HepG2 (cell line): Measurements from ENCODE around the gene GCLC. TPM values are rescaled to one million over a fixed set of nuclear protein-coding genes. Genes with fewer than 3 reads are reported as not detected.

Experiments used
- ATF5 ChIP-seq: sonication (generic); formaldehyde crosslinking; IDR thresholded peaks from 2 replicates; pipeline ENCODE4 v1.4.0; 2020; ENCODE audit warnings: mild to moderate bottlenecking, low read depth, missing genetic modification reagents
- BCL6 ChIP-seq: IDR thresholded peaks from 2 replicates; pipeline ENCODE4 v1.6.1; 2016; ENCODE audit warnings: missing genetic modification reagents, missing compliant biosample characterization
- CBX5 ChIP-seq: sonication (generic); formaldehyde crosslinking; IDR thresholded peaks from 2 replicates; pipeline ENCODE4 v1.4.0; 2020; ENCODE audit warnings: missing genetic modification reagents, borderline replicate concordance
- CEBPG ChIP-seq: IDR thresholded peaks from 2 replicates; pipeline ENCODE4 v1.6.1; 2016
- CHD2 ChIP-seq: IDR thresholded peaks from 2 replicates; pipeline ENCODE4 v1.6.1; 2011; ENCODE audit warnings: low read depth, low read length, improper control_type of control experiment
- HDAC2 ChIP-seq: sonication (generic); formaldehyde crosslinking; IDR thresholded peaks from 2 replicates; pipeline ENCODE4 v1.4.0; 2020; ENCODE audit warnings: missing genetic modification reagents
- HNRNPUL1 ChIP-seq: fragments of 200-400 bp; formaldehyde crosslinking; IDR thresholded peaks from 2 replicates; pipeline ENCODE4 v1.6.1; 2017; ENCODE audit warnings: low read depth, mild to moderate bottlenecking, low read length, moderate library complexity
- HOXA3 ChIP-seq: sonication (generic); formaldehyde crosslinking; IDR thresholded peaks from 2 replicates; pipeline ENCODE4 v1.5.0; 2020; ENCODE audit warnings: missing genetic modification reagents
- ISL2 ChIP-seq: sonication (generic); formaldehyde crosslinking; IDR thresholded peaks from 2 replicates; pipeline ENCODE4 v1.5.0; 2020; ENCODE audit warnings: missing genetic modification reagents
- KMT2A ChIP-seq: sonication (generic); formaldehyde crosslinking; IDR thresholded peaks from 2 replicates; pipeline ENCODE4 v1.4.0; 2020; ENCODE audit warnings: missing genetic modification reagents
- MAFF ChIP-seq: IDR thresholded peaks from 2 replicates; pipeline ENCODE4 v1.6.1; 2011; ENCODE audit warnings: low read depth, low read length, improper control_type of control experiment
- NR2F1 ChIP-seq, 2 experiments: fragments of 450-650 bp in 1 of 2; formaldehyde crosslinking in 1 of 2; IDR thresholded peaks; 2 replicates each; pipeline versions ENCODE4 v1.5.0 to v1.6.1; 2016 to 2020; ENCODE audit warnings: mild to moderate bottlenecking in 1 of 2, missing compliant biosample characterization in 1 of 2, missing genetic modification reagents in 1 of 2, moderate library complexity in 1 of 2
- RELA ChIP-seq: sonication (generic); formaldehyde crosslinking; IDR thresholded peaks from 2 replicates; pipeline ENCODE4 v1.4.0; 2020; ENCODE audit warnings: missing genetic modification reagents
- U2AF1 ChIP-seq: fragments of 200-400 bp; formaldehyde crosslinking; optimal IDR thresholded peaks from 2 replicates; pipeline ENCODE3; 2017; ENCODE audit warnings: mild to moderate bottlenecking, low read depth, low read length
- U2AF2 ChIP-seq: fragments of 200-400 bp; formaldehyde crosslinking; IDR thresholded peaks from 2 replicates; pipeline ENCODE4 v1.6.1; 2017; ENCODE audit warnings: low read depth, mild to moderate bottlenecking, low read length
- ZBTB10 ChIP-seq: sonication (generic); formaldehyde crosslinking; IDR thresholded peaks from 2 replicates; pipeline ENCODE4 v1.4.0; 2020; ENCODE audit warnings: missing genetic modification reagents, borderline replicate concordance
- ZFP41 ChIP-seq: sonication (generic); formaldehyde crosslinking; IDR thresholded peaks from 2 replicates; pipeline ENCODE4 v1.4.0; 2020; ENCODE audit warnings: mild to moderate bottlenecking, missing genetic modification reagents, borderline replicate concordance
- ZNF317 ChIP-seq: sonication (generic); formaldehyde crosslinking; IDR thresholded peaks from 2 replicates; pipeline ENCODE4 v1.5.0; 2020; ENCODE audit warnings: mild to moderate bottlenecking, missing genetic modification reagents
- ZNF567 ChIP-seq: sonication (generic); formaldehyde crosslinking; IDR thresholded peaks from 2 replicates; pipeline ENCODE4 v1.8.1; 2023; ENCODE audit warnings: mild to moderate bottlenecking, missing genetic modification reagents, borderline replicate concordance
- ZNF569 ChIP-seq: sonication (generic); formaldehyde crosslinking; IDR thresholded peaks from 2 replicates; pipeline ENCODE4 v1.5.0; 2020; ENCODE audit warnings: mild to moderate bottlenecking, missing genetic modification reagents, moderate library complexity, borderline replicate concordance
- ZNF761 ChIP-seq: sonication (generic); formaldehyde crosslinking; conservative IDR thresholded peaks from 2 replicates; pipeline ENCODE4 v1.4.0; 2020; ENCODE audit warnings: mild to moderate bottlenecking, missing genetic modification reagents
- ZNF816 ChIP-seq: sonication (generic); formaldehyde crosslinking; IDR thresholded peaks from 2 replicates; pipeline ENCODE4 v1.8.0; 2022; ENCODE audit warnings: missing genetic modification reagents, mild to moderate bottlenecking, borderline replicate concordance
- polyA plus RNA-seq, 8 experiments: library from polyadenylated mRNA; depleted of rRNA in 3 of 8; stranded (reverse) in 7 of 8; unstranded in 1 of 8; fragments of >200 nt; fragmentation: Illumina TruSeq in 4 of 8; extraction: Trizol in 4 of 8; gene quantifications; 2 replicates each; pipeline versions ENCODE4 v1.2.1 to v1.2.3, GENCODE V29; 2011 to 2016; ENCODE audit warnings: low read depth in 4 of 8, missing spikeins in 1 of 8, mixed read lengths in 1 of 8; ENCODE audit not compliant: insufficient read depth in 1 of 8
- total RNA-seq, 5 experiments: library from RNA; depleted of rRNA; stranded (reverse); fragments of >200 nt; fragmentation: Illumina TruSeq; extraction: Trizol; gene quantifications; 2 replicates each; pipeline ENCODE4 v1.2.3, GENCODE V29; 2016; ENCODE audit warnings: low read depth in 1 of 5
- TF ChIP-seq, protein P1 (sequence below): IDR thresholded peaks from 2 replicates; pipeline ENCODE4 v1.6.1; 2012; ENCODE audit warnings: inconsistent platforms
- TF ChIP-seq, protein P2 (sequence below): sonication (generic); formaldehyde crosslinking; IDR thresholded peaks from 2 replicates; pipeline ENCODE4 v1.5.0; 2020; ENCODE audit warnings: mild to moderate bottlenecking, missing genetic modification reagents
- TF ChIP-seq, protein P3 (sequence below): sonication (generic); formaldehyde crosslinking; IDR thresholded peaks from 2 replicates; pipeline ENCODE4 v1.4.0; 2020; ENCODE audit warnings: mild to moderate bottlenecking, missing genetic modification reagents

GCLC gene
- total and polyA plus RNA-seq, 2 of the 13 experiments (the other 11 are each of a cell fraction or from before 2014, with no cell fraction given) = 35.3 to 84.6 TPM

DNA sequence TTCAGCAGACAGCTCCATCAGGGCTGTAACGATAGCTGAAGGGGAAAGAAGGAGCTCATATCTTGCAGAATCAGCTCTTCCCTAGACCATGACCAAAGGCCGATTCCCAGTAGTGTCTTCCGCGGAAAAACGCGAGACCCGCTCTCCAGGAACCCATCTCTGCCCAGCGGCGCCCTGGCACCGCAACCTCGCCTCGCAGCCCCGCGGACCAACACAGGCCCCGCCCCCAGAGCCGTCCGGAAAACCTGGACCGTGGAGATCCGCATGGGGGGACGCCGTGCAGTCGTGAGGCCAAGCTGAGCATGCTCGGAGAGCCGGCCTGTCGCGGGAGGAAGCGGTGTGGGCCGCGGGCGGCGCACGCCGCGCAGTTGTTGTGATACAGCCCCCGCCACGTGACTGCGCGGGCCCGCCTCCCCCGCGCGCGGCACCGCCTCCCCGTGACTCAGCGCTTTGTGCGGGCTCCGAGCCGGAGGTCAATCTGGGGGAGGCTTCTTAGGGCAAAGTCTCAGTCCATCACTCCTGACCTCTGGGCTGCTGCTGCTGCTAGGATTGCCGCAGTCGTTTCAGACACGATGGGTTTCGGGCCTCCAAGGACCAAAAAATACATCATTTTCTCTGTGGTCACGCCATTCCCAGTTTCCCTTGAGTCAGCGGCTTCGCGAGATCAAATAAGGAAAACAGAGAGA lies 3.1 kb upstream of the GCLC start (continued):
- TF ChIP-seq ZBTB10 (CRISPR knock-in tag) (peak; percentile 52; the same call in 1 of the 2 replicates), KMT2A (peak; percentile 93; the same call in 1 of the 2 replicates), CEBPG (CRISPR knock-in tag) (peak; percentile 17), HNRNPUL1 (peak; percentile 86; the same call in 1 of the 2 replicates), HDAC2 (peak; percentile 93), ISL2 (peak; percentile 94), ZNF567 (CRISPR knock-in tag) (peak; percentile 91; the same call in 1 of the 2 replicates), ZNF761 (CRISPR knock-in tag) (peak; percentile 98), CBX5 (CRISPR knock-in tag) (peak; percentile 90; the same call in 1 of the 2 replicates), U2AF1 (peak; percentile 92), ZNF569 (CRISPR knock-in tag) (peak; percentile 35; the same call in 1 of the 2 replicates), NR2F1 (CRISPR knock-in tag; IDR thresholded peaks at IDR 0.05) (peak; percentile 93 to 96), ZNF816 (CRISPR knock-in tag) (peak; percentile 97), ZNF317 (CRISPR knock-in tag) (0 out of 2 replicates have a peak, but pooled peaks have one; percentile 17), U2AF2 (no peak), BCL6 (peak; percentile 89), RELA (CRISPR knock-in tag) (peak; percentile 80), CHD2 (peak; percentile 85), ATF5 (CRISPR knock-in tag) (0 out of 2 replicates have a peak, but pooled peaks have one; percentile 81), HOXA3 (CRISPR knock-in tag) (peak; percentile 96), MAFF (peak; percentile 87; the same call in 1 of the 2 replicates), ZFP41 (CRISPR knock-in tag) (no peak)
- TF ChIP-seq, protein P1, sequence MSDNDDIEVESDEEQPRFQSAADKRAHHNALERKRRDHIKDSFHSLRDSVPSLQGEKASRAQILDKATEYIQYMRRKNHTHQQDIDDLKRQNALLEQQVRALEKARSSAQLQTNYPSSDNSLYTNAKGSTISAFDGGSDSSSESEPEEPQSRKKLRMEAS = peak; percentile 100
- TF ChIP-seq, protein P2, sequence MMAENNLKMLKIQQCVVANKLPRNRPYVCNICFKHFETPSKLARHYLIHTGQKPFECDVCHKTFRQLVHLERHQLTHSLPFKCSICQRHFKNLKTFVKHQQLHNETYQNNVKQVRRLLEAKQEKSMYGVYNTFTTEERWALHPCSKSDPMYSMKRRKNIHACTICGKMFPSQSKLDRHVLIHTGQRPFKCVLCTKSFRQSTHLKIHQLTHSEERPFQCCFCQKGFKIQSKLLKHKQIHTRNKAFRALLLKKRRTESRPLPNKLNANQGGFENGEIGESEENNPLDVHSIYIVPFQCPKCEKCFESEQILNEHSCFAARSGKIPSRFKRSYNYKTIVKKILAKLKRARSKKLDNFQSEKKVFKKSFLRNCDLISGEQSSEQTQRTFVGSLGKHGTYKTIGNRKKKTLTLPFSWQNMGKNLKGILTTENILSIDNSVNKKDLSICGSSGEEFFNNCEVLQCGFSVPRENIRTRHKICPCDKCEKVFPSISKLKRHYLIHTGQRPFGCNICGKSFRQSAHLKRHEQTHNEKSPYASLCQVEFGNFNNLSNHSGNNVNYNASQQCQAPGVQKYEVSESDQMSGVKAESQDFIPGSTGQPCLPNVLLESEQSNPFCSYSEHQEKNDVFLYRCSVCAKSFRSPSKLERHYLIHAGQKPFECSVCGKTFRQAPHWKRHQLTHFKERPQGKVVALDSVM (CRISPR knock-in tag) = peak; percentile 90
- TF ChIP-seq, protein P3, sequence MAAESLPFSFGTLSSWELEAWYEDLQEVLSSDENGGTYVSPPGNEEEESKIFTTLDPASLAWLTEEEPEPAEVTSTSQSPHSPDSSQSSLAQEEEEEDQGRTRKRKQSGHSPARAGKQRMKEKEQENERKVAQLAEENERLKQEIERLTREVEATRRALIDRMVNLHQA (CRISPR knock-in tag) = no peak
